SK-N-SH treated with all-trans-retinoic acid at 6 μM for 48 hours (cell line): ENCODE data around the gene NMUR2.
A peak's percentile ranks its signal among the peaks of the same experiment; 100 is the strongest.

ENCODE experiments used
- ATAC-seq: fragments of 200-7000 bp; cut with Tn5 transposase; 3 replicates; pipeline ENCODE4 v1.9.1; 2020; ENCODE audit warnings: mild to moderate bottlenecking, moderate library complexity
- BACH2 ChIP-seq: fragments of 250-450 bp; sonication (Bioruptor Pico); IDR thresholded peaks from 2 replicates; pipeline ENCODE4 v1.9.0; 2021; ENCODE audit warnings: mild to moderate bottlenecking, borderline replicate concordance
- CSDC2 ChIP-seq: fragments of 250-450 bp; sonication (Bioruptor Pico); IDR thresholded peaks from 2 replicates; pipeline ENCODE4 v1.5.0; 2020; ENCODE audit warnings: mild to moderate bottlenecking, moderate library complexity
- ESRRG ChIP-seq: fragments of 250-450 bp; sonication (Bioruptor Pico); IDR thresholded peaks from 2 replicates; pipeline ENCODE4 v1.6.1; 2021; ENCODE audit warnings: mild to moderate bottlenecking
- GLIS3 ChIP-seq: fragments of 250-450 bp; sonication (Bioruptor Pico); IDR thresholded peaks from 2 replicates; pipeline ENCODE4 v1.5.0; 2020; ENCODE audit warnings: mild to moderate bottlenecking, moderate library complexity
- ISL1 ChIP-seq: fragments of 250-450 bp; sonication (Bioruptor Pico); IDR thresholded peaks from 2 replicates; pipeline ENCODE4 v2.1.2; 2022; ENCODE audit warnings: mild to moderate bottlenecking, moderate library complexity
- OSR1 ChIP-seq: fragments of 250-450 bp; sonication (Bioruptor Pico); IDR thresholded peaks from 2 replicates; pipeline ENCODE4 v1.8.0; 2022; ENCODE audit warnings: moderate library complexity, mild to moderate bottlenecking, inconsistent platforms
- RARB ChIP-seq: fragments of 250-450 bp; sonication (Bioruptor Pico); IDR thresholded peaks from 2 replicates; pipeline ENCODE4 v1.8.0; 2021; ENCODE audit warnings: mild to moderate bottlenecking, moderate library complexity
- TOX ChIP-seq: fragments of 250-450 bp; sonication (Bioruptor Pico); IDR thresholded peaks from 2 replicates; pipeline ENCODE4 v1.8.0; 2021; ENCODE audit warnings: mild to moderate bottlenecking, moderate library complexity, borderline replicate concordance
- ZC3H10 ChIP-seq: fragments of 250-450 bp; sonication (Bioruptor Pico); IDR thresholded peaks from 2 replicates; pipeline ENCODE4 v1.5.1; 2021; ENCODE audit warnings: mild to moderate bottlenecking, moderate library complexity
- ZNF565 ChIP-seq: fragments of 450-650 bp; formaldehyde crosslinking; conservative IDR thresholded peaks from 2 replicates; pipeline ENCODE4 v1.5.0; 2020; ENCODE audit warnings: low read depth, mild to moderate bottlenecking, moderate library complexity
- ZNF70 ChIP-seq: fragments of 450-650 bp; formaldehyde crosslinking; IDR thresholded peaks from 2 replicates; pipeline ENCODE4 v1.5.0; 2020; ENCODE audit warnings: mild to moderate bottlenecking, moderate library complexity
- TF ChIP-seq, protein P1 (sequence below): fragments of 250-450 bp; sonication (Bioruptor Pico); IDR thresholded peaks from 2 replicates; pipeline ENCODE4 v1.5.1; 2020; ENCODE audit warnings: low read depth, mild to moderate bottlenecking, moderate library complexity
- TF ChIP-seq, protein P2 (sequence below): fragments of 250-450 bp; sonication (Bioruptor Pico); IDR thresholded peaks from 2 replicates; pipeline ENCODE4 v1.8.0; 2021; ENCODE audit warnings: low read depth, mild to moderate bottlenecking, moderate library complexity, borderline replicate concordance
- TF ChIP-seq, protein P3 (sequence below): fragments of 250-450 bp; sonication (Bioruptor Pico); IDR thresholded peaks from 2 replicates; pipeline ENCODE4 v1.8.0; 2020; ENCODE audit warnings: mild to moderate bottlenecking, moderate library complexity, borderline replicate concordance
- TF ChIP-seq, protein P4 (sequence below): fragments of 250-450 bp; sonication (Bioruptor Pico); IDR thresholded peaks from 2 replicates; pipeline ENCODE4 v1.5.1; 2021; ENCODE audit warnings: mild to moderate bottlenecking, moderate library complexity

Gene NMUR2

DNA sequence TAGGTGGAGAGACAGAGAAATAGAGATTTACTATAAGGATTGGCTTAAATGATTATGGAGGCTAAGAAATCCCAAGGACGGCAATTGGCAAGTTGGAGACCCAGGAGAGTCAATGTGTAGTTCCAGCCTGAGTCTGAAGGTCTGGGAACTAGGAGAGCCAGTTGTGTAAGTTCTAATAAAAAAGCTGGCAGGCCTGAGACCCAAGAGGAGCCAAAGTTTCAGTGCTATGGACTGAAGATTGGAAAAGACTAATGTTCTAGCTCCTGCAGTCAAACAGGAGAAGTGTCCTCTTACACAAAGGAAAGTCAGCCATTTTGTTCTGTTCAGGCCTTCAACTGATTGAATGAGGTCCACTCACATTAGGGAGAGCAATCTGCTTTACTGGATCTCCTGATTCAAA lies 50.0 kb downstream of the NMUR2 start:
- TF ChIP-seq ZNF70 (no peak), BACH2 (CRISPR knock-in tag) (no peak), ISL1 (no peak), OSR1 (CRISPR knock-in tag) (no peak), ESRRG (CRISPR knock-in tag) (no peak), TOX (CRISPR knock-in tag) (no peak), ZC3H10 (no peak), GLIS3 (CRISPR knock-in tag) (no peak)
- TF ChIP-seq, protein P1, sequence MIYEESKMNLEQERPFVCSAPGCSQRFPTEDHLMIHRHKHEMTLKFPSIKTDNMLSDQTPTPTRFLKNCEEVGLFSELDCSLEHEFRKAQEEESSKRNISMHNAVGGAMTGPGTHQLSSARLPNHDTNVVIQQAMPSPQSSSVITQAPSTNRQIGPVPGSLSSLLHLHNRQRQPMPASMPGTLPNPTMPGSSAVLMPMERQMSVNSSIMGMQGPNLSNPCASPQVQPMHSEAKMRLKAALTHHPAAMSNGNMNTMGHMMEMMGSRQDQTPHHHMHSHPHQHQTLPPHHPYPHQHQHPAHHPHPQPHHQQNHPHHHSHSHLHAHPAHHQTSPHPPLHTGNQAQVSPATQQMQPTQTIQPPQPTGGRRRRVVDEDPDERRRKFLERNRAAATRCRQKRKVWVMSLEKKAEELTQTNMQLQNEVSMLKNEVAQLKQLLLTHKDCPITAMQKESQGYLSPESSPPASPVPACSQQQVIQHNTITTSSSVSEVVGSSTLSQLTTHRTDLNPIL (CRISPR knock-in tag), result no peak
- TF ChIP-seq, protein P2, sequence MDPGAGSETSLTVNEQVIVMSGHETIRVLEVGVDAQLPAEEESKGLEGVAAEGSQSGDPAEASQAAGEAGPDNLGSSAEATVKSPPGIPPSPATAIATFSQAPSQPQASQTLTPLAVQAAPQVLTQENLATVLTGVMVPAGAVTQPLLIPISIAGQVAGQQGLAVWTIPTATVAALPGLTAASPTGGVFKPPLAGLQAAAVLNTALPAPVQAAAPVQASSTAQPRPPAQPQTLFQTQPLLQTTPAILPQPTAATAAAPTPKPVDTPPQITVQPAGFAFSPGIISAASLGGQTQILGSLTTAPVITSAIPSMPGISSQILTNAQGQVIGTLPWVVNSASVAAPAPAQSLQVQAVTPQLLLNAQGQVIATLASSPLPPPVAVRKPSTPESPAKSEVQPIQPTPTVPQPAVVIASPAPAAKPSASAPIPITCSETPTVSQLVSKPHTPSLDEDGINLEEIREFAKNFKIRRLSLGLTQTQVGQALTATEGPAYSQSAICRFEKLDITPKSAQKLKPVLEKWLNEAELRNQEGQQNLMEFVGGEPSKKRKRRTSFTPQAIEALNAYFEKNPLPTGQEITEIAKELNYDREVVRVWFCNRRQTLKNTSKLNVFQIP, result no peak
- ATAC-seq, result no peak

DNA sequence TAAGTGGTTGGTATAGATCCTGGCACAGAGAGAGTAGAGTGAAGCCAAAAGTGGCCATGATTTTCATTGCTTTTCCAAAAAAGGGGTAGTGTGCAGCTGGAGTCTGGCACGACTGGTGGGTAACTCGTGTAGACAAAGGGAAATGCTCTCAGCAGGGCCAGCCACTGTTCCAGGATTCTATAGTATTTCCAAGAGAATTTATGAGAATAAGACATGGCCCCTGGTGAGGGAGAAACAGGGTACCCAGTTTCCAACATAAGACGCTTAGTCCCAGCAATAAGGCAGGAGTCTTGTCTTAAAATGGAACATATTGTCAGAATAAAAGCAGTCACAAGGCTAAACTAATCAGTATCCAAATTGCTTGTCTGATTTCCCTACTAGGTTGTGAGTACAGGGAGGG lies 52.1 kb downstream of the NMUR2 start:
- no peak for ATAC-seq
- TF ChIP-seq, protein P3, sequence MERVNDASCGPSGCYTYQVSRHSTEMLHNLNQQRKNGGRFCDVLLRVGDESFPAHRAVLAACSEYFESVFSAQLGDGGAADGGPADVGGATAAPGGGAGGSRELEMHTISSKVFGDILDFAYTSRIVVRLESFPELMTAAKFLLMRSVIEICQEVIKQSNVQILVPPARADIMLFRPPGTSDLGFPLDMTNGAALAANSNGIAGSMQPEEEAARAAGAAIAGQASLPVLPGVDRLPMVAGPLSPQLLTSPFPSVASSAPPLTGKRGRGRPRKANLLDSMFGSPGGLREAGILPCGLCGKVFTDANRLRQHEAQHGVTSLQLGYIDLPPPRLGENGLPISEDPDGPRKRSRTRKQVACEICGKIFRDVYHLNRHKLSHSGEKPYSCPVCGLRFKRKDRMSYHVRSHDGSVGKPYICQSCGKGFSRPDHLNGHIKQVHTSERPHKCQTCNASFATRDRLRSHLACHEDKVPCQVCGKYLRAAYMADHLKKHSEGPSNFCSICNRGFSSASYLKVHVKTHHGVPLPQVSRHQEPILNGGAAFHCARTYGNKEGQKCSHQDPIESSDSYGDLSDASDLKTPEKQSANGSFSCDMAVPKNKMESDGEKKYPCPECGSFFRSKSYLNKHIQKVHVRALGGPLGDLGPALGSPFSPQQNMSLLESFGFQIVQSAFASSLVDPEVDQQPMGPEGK, result no peak
- TF ChIP-seq, protein P1 (CRISPR knock-in tag), result no peak
- no peak for TF ChIP-seq ZNF70
- TF ChIP-seq, all 23 proteins: peak for 0

DNA sequence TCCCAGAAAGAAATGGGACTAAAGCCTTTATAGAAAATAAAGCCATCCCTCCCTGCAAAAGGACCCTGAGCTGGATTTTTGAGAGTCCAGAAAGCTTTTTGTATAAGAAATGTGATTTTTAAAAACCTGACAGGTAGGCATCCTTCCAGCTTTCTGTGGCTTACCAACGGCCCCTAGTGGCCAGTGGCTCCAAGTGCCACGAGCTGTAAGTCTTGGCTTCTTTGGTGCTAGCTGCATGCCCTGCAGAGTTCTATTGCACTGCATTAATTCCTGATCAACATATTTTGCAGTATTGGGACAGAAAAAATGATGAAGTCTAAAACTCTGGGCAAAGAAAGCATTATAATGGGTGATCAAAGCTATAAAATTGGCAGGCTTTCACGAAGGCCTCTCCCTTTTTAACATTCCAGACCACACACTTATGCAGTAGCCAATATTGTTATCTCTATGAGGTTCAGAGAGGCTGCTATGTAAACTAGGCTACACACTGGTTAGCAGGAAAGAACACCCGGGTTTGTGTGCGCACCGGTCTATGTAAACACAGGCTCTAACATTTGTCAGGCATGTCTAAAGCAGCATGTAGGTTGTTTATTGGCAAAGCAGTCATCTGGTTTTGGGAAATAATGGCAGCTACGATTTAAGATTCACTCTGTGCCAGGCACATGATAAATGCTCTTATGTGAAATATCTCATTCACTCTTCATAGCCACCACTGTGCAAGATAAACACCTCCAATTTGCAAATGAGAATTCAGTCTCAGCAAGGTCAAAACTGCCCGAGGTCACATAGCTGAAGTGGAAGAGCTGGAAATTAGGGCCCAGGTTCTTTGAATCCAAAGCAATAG lies 55.2 kb downstream of the NMUR2 start:
- peak; percentile 92 for ATAC-seq
- TF ChIP-seq, protein P4, sequence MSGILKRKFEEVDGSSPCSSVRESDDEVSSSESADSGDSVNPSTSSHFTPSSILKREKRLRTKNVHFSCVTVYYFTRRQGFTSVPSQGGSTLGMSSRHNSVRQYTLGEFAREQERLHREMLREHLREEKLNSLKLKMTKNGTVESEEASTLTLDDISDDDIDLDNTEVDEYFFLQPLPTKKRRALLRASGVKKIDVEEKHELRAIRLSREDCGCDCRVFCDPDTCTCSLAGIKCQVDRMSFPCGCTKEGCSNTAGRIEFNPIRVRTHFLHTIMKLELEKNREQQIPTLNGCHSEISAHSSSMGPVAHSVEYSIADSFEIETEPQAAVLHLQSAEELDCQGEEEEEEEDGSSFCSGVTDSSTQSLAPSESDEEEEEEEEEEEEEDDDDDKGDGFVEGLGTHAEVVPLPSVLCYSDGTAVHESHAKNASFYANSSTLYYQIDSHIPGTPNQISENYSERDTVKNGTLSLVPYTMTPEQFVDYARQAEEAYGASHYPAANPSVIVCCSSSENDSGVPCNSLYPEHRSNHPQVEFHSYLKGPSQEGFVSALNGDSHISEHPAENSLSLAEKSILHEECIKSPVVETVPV (CRISPR knock-in tag), result no peak
- no peak for TF ChIP-seq OSR1 (CRISPR knock-in tag)
- TF ChIP-seq ZNF565 (CRISPR knock-in tag), result no peak
- no peak for TF ChIP-seq ZNF70
- no peak for TF ChIP-seq CSDC2 (CRISPR knock-in tag)
- no peak for TF ChIP-seq RARB (CRISPR knock-in tag)
- TF ChIP-seq, protein P1 (CRISPR knock-in tag), result no peak
